ENCODE measurements around the gene SULT4A1.

The SULT4A1 gene

DNA sequence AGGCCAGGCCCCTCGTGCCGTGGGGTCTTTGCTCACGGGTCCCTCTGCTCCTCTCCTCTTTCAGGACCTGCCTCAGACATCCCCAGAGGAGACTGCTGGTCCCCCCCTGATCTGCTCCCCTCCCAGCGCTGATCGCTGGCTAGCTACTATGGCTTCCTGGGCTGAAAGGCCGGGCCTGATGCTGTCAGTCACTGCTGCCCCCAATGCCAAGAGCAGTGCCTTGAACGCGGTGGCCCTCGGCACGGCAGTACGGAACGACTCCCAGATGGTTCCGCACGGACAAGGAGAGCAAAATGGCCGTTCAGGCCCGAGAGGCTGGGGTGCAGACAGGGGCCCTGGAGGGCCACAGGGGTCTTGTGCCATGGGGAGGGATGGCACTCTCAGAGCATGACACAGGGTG is 21.5 kb downstream of the SULT4A1 start:
- POLR2A ChIA-PET (ENCODE audit: low non-redundant PET), result no interaction called here
- CTCF ChIA-PET, result no interaction called here
- DNase-seq (ENCODE audit: low spot score), result no peak
- TF ChIP-seq, protein P1, sequence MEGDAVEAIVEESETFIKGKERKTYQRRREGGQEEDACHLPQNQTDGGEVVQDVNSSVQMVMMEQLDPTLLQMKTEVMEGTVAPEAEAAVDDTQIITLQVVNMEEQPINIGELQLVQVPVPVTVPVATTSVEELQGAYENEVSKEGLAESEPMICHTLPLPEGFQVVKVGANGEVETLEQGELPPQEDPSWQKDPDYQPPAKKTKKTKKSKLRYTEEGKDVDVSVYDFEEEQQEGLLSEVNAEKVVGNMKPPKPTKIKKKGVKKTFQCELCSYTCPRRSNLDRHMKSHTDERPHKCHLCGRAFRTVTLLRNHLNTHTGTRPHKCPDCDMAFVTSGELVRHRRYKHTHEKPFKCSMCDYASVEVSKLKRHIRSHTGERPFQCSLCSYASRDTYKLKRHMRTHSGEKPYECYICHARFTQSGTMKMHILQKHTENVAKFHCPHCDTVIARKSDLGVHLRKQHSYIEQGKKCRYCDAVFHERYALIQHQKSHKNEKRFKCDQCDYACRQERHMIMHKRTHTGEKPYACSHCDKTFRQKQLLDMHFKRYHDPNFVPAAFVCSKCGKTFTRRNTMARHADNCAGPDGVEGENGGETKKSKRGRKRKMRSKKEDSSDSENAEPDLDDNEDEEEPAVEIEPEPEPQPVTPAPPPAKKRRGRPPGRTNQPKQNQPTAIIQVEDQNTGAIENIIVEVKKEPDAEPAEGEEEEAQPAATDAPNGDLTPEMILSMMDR (conservative IDR thresholded peaks at IDR 0.05; ENCODE audit: low read depth), result no peak
- H3K27ac ChIP-seq, result no peak overlapping the region

DNA sequence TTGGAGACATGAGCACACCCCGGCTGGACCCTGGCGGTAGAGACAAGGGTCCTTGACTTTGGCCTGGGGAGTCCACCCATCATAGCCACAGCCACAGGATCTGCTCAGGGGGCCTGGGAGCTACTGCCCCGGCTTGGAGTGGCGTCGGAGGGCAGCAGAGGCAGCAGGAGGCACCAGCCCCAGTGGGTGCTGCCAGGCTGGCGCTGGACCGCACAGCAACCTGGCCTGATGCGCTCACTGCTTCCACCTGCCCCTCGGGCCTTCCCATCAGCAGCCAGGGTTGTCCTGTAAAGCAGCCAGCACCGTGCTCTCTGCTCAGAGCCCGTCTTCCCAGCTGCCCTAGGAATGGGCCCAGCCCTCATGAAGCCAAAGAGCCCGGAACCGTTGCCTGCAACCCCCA is 21.9 kb downstream of the SULT4A1 start:
- TF ChIP-seq, protein P1 (conservative IDR thresholded peaks at IDR 0.05; ENCODE audit: low read depth), result no peak
- POLR2A ChIA-PET (ENCODE audit: low non-redundant PET), result no interaction called here
- DNase-seq (ENCODE audit: low spot score), result no peak
- CTCF ChIA-PET, result no interaction called here
- H3K27ac ChIP-seq, result no peak overlapping the region

DNA sequence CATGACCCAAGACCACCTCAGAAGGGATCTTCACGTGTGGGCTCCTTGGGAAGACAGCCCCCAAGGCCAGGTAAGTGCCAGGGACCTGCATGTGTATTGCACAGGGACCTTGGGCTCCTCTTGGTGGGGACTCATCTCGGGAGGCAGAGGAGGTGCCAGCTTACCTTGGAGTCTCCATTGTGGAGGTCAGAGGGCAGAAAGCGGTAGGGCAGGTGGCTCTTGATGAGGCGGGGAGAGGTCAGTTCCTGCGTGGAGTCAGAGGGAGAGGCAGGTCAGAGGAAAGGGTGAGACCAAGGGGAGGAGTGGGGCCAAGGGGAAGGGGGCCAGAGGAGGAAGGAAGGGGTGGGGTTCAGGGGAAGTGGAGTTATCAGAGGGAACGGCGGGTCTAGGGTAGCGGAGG is 22.5 kb downstream of the SULT4A1 start:
- ChIA-PET CTCF (no interaction called here), POLR2A (ENCODE audit: low non-redundant PET) (no interaction called here)
- no peak for DNase-seq (ENCODE audit: low spot score)
- no peak overlapping the region for H3K27ac ChIP-seq
- TF ChIP-seq, protein P1 (conservative IDR thresholded peaks at IDR 0.05; ENCODE audit: low read depth), result no peak

DNA sequence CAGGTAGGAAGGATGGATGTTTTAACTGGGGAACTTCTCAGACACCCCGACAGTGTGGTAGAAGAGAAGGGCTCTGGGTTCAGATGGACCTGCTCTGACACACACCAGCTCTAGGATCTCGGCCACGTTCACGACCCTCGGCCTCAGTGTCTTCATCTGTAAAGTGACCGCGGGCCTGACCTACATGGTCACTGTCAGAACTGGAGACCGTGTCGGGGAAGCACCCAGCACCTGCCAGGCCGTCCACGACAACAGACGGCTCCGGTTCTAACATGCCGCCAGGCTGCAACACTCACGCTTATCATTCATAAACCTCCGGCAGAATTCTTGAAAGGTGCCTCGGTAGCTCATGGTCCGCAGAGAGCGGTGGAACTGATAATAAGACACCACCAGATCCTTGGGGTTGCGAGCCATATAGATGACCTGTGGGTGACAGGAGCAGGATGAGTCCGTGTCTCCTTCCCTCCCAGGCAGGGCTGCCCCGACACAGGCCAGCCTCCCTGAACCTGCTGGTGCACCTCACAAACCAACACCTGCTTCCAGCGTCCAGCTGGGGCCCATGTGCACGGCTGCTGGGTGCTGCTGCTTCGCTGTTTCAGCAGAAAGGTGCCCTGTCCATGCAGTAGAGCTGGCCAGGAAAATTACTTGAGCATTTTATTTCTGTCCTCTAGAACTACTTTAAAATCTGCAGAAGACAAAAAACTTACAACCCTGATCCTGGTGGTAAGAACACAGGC is 23.6 kb downstream of the SULT4A1 start:
- TF ChIP-seq, protein P1 (conservative IDR thresholded peaks at IDR 0.05; ENCODE audit: low read depth), result no peak
- no peak overlapping the region for H3K27ac ChIP-seq
- POLR2A ChIA-PET (ENCODE audit: low non-redundant PET), result no interaction called here
- no peak for DNase-seq (ENCODE audit: low spot score)
- CTCF ChIA-PET, result no interaction called here

DNA sequence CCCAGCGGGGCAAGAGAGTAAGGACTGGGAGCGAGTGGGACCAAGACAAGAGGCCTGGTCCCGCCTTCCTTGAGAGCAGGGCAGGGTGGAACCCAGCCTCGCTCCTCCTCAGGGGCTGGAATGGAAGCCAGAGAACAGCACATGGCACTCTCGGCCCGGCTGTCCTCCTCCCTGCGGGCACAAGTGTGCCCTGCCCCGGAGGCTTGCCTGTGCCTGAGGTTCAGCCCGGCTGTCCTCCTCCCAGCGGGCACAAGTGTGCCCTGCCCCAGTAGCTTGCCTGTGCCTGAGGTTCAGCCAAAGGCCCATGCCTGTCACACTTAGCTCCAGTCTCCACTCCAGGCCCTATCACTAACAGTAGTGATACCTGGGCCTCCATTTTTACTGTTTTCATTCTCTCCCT is 24.2 kb downstream of the SULT4A1 start:
- POLR2A ChIA-PET (ENCODE audit: low non-redundant PET), result no interaction called here
- no peak overlapping the region for H3K27ac ChIP-seq
- CTCF ChIA-PET, result no interaction called here
- no peak for DNase-seq (ENCODE audit: low spot score)
- TF ChIP-seq, protein P1 (conservative IDR thresholded peaks at IDR 0.05; ENCODE audit: low read depth), result no peak

DNA sequence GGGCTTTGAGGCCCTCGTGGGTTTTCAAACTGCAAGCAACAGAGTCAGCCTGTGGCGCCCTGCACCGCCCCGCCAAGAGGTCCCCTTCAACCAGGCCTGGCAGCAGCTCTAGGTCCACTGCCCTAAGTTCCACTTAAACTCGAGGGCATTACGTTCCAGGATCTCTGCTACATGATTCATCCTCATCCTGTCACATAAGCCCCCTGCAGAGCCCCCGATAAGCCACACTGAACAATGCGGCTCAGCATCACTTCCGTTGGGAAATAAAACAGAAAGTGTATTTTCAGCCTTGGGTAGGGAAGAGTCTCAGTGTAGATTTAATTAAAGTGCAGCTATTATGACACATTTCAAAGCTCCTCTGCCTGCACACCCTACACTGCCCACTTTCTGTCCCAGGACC is 24.6 kb downstream of the SULT4A1 start:
- no peak overlapping the region for H3K27ac ChIP-seq
- TF ChIP-seq, protein P1 (conservative IDR thresholded peaks at IDR 0.05; ENCODE audit: low read depth), result no peak
- CTCF ChIA-PET, result interaction anchor here (0.5 kb wide), 1 partner anchor 11 kb away, joined by 3 read pairs; no protein-coding TSS in a partner anchor
- no peak for DNase-seq (ENCODE audit: low spot score)
- POLR2A ChIA-PET (ENCODE audit: low non-redundant PET), result no interaction called here
